NCI-H128 (cell line): ENCODE results near the gene FLRT1.

Experiments used
- DNase-seq: peaks from one replicate; lab custom pipeline; 2025; ENCODE audit not compliant: unreplicated experiment; lab: John Stamatoyannopoulos, UW

The FLRT1 gene

GRCh38 chr11:64064374-64065140, 28.8 kb downstream of the FLRT1 start:
- DNase-seq, result no peak

- no peak for DNase-seq
Measured at GRCh38 chr11:64065141-64065465, 29.4 kb downstream of the FLRT1 start.

- DNase-seq, result no peak
Measured at GRCh38 chr11:64065712-64066111, 30.0 kb downstream of the FLRT1 start.

- no peak for DNase-seq
Measured at GRCh38 chr11:64067230-64067993, 31.7 kb downstream of the FLRT1 start.

- no peak for DNase-seq
Measured at GRCh38 chr11:64068705-64069400, 33.1 kb downstream of the FLRT1 start.

GRCh38 chr11:64069401-64070313, 33.9 kb downstream of the FLRT1 start:
- DNase-seq, result no peak

- DNase-seq, result no peak
Measured at GRCh38 chr11:64070314-64070681, 34.6 kb downstream of the FLRT1 start.

GRCh38 chr11:64071849-64072248, 36.1 kb downstream of the FLRT1 start:
- no peak for DNase-seq

- DNase-seq, result no peak
Measured at GRCh38 chr11:64072403-64072802, 36.7 kb downstream of the FLRT1 start.

GRCh38 chr11:64072871-64073270, 37.1 kb downstream of the FLRT1 start:
- no peak for DNase-seq

- no peak for DNase-seq
Measured at GRCh38 chr11:64073542-64073941, 37.8 kb downstream of the FLRT1 start.

- no peak for DNase-seq
Measured at GRCh38 chr11:64074239-64074638, 38.5 kb downstream of the FLRT1 start.

GRCh38 chr11:64076758-64077157, 41.0 kb downstream of the FLRT1 start:
- DNase-seq, result no peak

GRCh38 chr11:64077607-64078006, 41.9 kb downstream of the FLRT1 start:
- DNase-seq, result no peak

GRCh38 chr11:64078284-64078683, 42.6 kb downstream of the FLRT1 start:
- peak; percentile 23 for DNase-seq

GRCh38 chr11:64078905-64079304, 43.2 kb downstream of the FLRT1 start:
- no peak for DNase-seq

- DNase-seq, result no peak
Measured at GRCh38 chr11:64080390-64080789, 44.7 kb downstream of the FLRT1 start.

GRCh38 chr11:64081745-64082442, 46.2 kb downstream of the FLRT1 start:
- peak; percentile 29 for DNase-seq

GRCh38 chr11:64083398-64084080, 47.8 kb downstream of the FLRT1 start:
- no peak for DNase-seq
